ENCODE results near the gene MBD5.

The MBD5 gene

DNA sequence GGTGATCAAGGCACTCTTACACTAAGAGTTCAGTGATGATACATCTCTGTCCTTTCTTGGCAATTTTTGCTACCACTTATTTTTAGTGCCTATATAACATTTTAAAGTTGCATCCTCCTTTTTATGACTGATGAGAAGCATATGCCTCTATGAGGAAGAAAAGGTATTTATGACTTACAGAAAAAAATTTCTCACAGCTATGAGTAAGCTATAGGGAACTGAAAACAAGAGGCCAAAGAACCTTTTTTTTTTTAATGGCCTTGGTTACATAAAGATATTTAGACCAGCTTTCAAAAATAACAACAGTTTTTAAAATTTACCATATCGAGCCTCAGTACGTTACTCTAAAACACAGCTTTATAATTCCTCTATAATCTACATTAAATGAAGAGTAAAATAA is 21.3 kb downstream of the MBD5 start:
- DNase-seq (ENCODE audit: low read depth), result no peak
- TF ChIP-seq, protein P1, sequence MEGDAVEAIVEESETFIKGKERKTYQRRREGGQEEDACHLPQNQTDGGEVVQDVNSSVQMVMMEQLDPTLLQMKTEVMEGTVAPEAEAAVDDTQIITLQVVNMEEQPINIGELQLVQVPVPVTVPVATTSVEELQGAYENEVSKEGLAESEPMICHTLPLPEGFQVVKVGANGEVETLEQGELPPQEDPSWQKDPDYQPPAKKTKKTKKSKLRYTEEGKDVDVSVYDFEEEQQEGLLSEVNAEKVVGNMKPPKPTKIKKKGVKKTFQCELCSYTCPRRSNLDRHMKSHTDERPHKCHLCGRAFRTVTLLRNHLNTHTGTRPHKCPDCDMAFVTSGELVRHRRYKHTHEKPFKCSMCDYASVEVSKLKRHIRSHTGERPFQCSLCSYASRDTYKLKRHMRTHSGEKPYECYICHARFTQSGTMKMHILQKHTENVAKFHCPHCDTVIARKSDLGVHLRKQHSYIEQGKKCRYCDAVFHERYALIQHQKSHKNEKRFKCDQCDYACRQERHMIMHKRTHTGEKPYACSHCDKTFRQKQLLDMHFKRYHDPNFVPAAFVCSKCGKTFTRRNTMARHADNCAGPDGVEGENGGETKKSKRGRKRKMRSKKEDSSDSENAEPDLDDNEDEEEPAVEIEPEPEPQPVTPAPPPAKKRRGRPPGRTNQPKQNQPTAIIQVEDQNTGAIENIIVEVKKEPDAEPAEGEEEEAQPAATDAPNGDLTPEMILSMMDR (IDR thresholded peaks at IDR 0.05; ENCODE audit: low read length, missing control alignments), result no peak
- H3K4me3 ChIP-seq (replicated peaks; ENCODE audit: low read depth, low read length), result no peak overlapping the region

DNA sequence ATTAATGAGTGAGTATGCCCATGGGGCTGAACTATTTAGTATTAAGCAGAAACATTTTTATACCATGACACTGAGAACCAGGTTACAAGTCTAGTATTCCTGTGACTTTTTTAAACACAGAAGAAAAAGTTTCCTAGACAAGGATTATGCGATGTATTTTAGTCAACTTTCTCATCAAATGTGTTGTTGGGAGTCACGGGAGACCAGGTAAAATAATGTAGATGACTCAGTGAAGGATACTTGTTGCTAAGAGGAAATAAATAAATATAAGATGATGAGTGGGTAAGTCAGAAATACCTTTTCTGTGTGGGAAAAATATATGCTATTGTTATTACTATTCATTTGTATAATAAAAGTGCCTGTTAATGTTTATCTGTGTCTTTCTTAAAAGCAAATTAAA is 23.4 kb downstream of the MBD5 start:
- DNase-seq (ENCODE audit: low read depth), result no peak
- TF ChIP-seq, protein P1 (IDR thresholded peaks at IDR 0.05; ENCODE audit: low read length, missing control alignments), result no peak
- H3K4me3 ChIP-seq (replicated peaks; ENCODE audit: low read depth, low read length), result no peak overlapping the region

GRCh38 chr2:148046802-148047201 is 25.9 kb downstream of the MBD5 start:
- DNase-seq (ENCODE audit: low read depth), result no peak
- TF ChIP-seq, protein P1 (IDR thresholded peaks at IDR 0.05; ENCODE audit: low read length, missing control alignments), result no peak
- no peak overlapping the region for H3K4me3 ChIP-seq (replicated peaks; ENCODE audit: low read depth, low read length)

GRCh38 chr2:148048475-148049221 is 27.8 kb downstream of the MBD5 start:
- no peak overlapping the region for H3K4me3 ChIP-seq (replicated peaks; ENCODE audit: low read depth, low read length)
- peak; percentile 10 for DNase-seq (ENCODE audit: low read depth)
- TF ChIP-seq, protein P1 (IDR thresholded peaks at IDR 0.05; ENCODE audit: low read length, missing control alignments), result no peak

DNA sequence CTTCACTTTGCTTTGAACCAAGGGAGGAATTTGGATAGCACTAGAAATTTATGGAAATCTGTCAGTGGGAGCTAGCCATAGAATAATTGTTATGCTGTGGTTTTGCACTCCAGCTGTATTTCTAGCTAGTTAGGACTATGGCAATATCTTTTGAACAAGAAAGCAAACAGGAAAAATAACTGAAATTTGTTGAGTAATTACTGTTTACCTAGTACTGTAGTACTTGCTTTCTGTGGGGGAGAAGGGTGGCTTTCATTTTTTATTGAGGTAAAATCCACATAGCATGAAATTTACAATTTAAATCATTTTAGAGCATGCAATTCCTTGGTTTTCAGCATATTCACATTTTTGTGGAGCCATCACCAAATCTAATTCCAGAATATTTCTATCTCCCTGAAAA is 28.4 kb downstream of the MBD5 start:
- H3K4me3 ChIP-seq (replicated peaks; ENCODE audit: low read depth, low read length), result no peak overlapping the region
- no peak for DNase-seq (ENCODE audit: low read depth)
- TF ChIP-seq, protein P1 (IDR thresholded peaks at IDR 0.05; ENCODE audit: low read length, missing control alignments), result no peak

DNA sequence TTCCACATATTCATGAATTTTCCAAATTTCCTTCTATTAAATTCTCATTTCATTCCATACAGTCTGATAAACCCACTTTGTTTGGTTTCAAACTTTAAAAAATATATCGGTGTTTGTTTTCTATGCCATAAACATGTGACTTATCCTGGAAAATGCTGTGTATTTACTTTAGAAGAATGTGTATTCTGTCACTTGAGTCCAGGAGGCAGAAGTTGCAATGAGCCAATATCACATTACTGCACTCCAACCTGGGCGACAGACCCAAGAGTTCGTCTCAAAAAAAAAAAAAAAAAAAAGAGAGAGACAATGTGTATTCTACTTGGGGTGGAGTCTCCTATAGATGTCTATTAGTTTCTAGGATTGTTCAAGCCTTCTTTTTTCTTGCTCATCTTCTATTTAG is 31.8 kb downstream of the MBD5 start:
- no peak overlapping the region for H3K4me3 ChIP-seq (replicated peaks; ENCODE audit: low read depth, low read length)
- TF ChIP-seq, protein P1 (IDR thresholded peaks at IDR 0.05; ENCODE audit: low read length, missing control alignments), result no peak
- no peak for DNase-seq (ENCODE audit: low read depth)

DNA sequence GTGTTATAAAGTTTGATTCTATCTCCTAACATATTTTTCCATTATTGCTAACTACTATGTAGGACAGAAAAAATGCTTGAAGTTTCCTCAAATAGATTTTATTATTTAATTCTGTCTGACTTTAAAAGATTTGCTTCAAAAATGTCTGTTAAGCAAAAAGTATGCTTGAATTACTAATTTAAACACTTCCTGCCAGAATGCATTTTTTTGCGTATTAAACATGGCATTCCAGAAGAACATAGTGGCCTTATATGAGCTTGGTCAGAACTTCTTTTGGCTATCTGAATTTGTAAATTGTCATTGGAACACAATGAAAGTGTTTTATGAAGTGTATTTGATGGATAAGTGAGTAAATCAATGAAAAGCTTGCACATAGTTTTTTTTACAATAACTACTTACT is 37.8 kb downstream of the MBD5 start:
- H3K4me3 ChIP-seq (replicated peaks; ENCODE audit: low read depth, low read length), result no peak overlapping the region
- DNase-seq (ENCODE audit: low read depth), result no peak
- TF ChIP-seq, protein P1 (IDR thresholded peaks at IDR 0.05; ENCODE audit: low read length, missing control alignments), result no peak
